HepG2 (cell line): Measurements from ENCODE around the gene PIGZ.

ENCODE experiments used
- DPF2 ChIP-seq: sonication (generic); formaldehyde crosslinking; IDR thresholded peaks from 2 replicates; pipeline ENCODE4 v1.4.0; 2020; ENCODE audit warnings: mild to moderate bottlenecking, low read depth, missing genetic modification reagents, borderline replicate concordance
- GATA4 ChIP-seq: sonication (generic); IDR thresholded peaks from 2 replicates; pipeline ENCODE4 v1.6.1; 2016; ENCODE audit warnings: antibody characterized with exemption, low read depth, borderline replicate concordance
- MBD4 ChIP-seq: IDR thresholded peaks from 2 replicates; pipeline ENCODE4 v1.6.1; 2012; ENCODE audit warnings: low read length, inconsistent platforms, borderline replicate concordance
- NCOA5 ChIP-seq: sonication (generic); formaldehyde crosslinking; IDR thresholded peaks from 2 replicates; pipeline ENCODE4 v1.4.0; 2020; ENCODE audit warnings: missing genetic modification reagents
- POLR2AphosphoS5 ChIP-seq: IDR thresholded peaks from 2 replicates; pipeline ENCODE4 v1.6.1; 2012; ENCODE audit warnings: low read depth, low read length
- SOX6 ChIP-seq, 2 experiments: fragments of 450-650 bp in 1 of 2; sonication (generic) in 1 of 2; formaldehyde crosslinking in 1 of 2; IDR thresholded peaks; 2 replicates each; pipeline versions ENCODE4 v1.4.0 to v1.6.1; 2017 to 2020; ENCODE audit warnings: antibody characterized with exemption in 1 of 2, mild to moderate bottlenecking in 1 of 2, missing genetic modification reagents in 1 of 2
- STAG1 ChIP-seq: sonication (generic); formaldehyde crosslinking; IDR thresholded peaks from 2 replicates; pipeline ENCODE4 v1.4.0; 2020; ENCODE audit warnings: missing genetic modification reagents
- ZBTB7A ChIP-seq: sonication (generic); formaldehyde crosslinking; IDR thresholded peaks from 2 replicates; pipeline ENCODE4 v1.8.0; 2022; ENCODE audit warnings: mild to moderate bottlenecking, missing genetic modification reagents
- ZNF350 ChIP-seq: sonication (generic); formaldehyde crosslinking; IDR thresholded peaks from 2 replicates; pipeline ENCODE4 v1.4.0; 2020; ENCODE audit warnings: mild to moderate bottlenecking, low read depth, missing genetic modification reagents, borderline replicate concordance
- TF ChIP-seq, protein P1 (sequence below), 2 experiments: IDR thresholded peaks; 2 replicates each; pipeline ENCODE4 v1.6.1; 2011 to 2012; ENCODE audit warnings: low read length in 2 of 2, borderline replicate concordance in 1 of 2, low read depth in 1 of 2, mild to moderate bottlenecking in 1 of 2, moderate library complexity in 1 of 2
- TF ChIP-seq, protein P2 (sequence below): sonication (generic); formaldehyde crosslinking; IDR thresholded peaks from 2 replicates; pipeline ENCODE4 v1.4.0; 2020; ENCODE audit warnings: missing genetic modification reagents

DNA sequence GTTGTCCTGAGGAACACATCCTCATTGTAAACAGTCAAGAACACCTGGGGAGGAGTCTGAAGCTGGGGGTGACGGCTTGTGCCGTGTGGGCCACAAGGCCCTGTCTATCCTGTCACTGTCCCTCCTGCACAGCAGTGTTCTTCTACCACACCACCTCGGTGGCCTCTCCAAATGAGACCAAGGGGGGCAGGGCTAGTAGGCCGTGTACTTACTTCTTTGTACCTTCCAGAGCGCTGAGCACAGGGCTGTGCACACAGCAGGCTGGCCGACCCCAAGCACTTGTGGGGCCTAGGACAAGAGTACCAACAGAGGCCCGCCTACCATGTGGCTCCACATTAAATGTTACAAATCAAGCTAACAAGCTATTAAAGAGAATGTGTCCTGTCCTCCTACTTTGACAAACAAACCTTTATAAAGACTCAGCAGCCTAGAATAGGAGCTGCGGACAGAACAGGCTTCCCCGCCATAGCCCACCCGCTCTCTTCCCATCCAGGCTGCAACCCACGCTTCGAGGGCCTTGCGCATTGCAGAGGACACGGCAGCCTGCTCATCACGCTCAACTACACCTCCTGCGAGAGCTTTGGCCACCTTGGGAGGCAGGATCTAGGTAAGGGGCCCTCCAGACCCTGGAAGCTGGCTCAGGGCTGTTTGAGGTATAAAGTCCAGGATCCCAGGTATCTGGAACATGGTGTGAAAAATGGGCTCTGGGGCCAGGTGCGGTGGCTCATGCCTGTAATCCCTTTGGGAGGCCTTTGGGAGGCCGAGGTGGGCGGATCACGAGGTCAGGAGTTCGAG is 30.5 kb upstream of the PIGZ start:
- TF ChIP-seq POLR2AphosphoS5 (no peak), ZNF350 (CRISPR knock-in tag) (no peak), MBD4 (no peak), STAG1 (no peak), SOX6 (IDR thresholded peaks at IDR 0.05) (no peak), SOX6 (CRISPR knock-in tag; IDR thresholded peaks at IDR 0.05) (no peak), NCOA5 (CRISPR knock-in tag) (no peak), GATA4 (no peak), ZBTB7A (no peak), DPF2 (no peak)
- TF ChIP-seq, protein P1, sequence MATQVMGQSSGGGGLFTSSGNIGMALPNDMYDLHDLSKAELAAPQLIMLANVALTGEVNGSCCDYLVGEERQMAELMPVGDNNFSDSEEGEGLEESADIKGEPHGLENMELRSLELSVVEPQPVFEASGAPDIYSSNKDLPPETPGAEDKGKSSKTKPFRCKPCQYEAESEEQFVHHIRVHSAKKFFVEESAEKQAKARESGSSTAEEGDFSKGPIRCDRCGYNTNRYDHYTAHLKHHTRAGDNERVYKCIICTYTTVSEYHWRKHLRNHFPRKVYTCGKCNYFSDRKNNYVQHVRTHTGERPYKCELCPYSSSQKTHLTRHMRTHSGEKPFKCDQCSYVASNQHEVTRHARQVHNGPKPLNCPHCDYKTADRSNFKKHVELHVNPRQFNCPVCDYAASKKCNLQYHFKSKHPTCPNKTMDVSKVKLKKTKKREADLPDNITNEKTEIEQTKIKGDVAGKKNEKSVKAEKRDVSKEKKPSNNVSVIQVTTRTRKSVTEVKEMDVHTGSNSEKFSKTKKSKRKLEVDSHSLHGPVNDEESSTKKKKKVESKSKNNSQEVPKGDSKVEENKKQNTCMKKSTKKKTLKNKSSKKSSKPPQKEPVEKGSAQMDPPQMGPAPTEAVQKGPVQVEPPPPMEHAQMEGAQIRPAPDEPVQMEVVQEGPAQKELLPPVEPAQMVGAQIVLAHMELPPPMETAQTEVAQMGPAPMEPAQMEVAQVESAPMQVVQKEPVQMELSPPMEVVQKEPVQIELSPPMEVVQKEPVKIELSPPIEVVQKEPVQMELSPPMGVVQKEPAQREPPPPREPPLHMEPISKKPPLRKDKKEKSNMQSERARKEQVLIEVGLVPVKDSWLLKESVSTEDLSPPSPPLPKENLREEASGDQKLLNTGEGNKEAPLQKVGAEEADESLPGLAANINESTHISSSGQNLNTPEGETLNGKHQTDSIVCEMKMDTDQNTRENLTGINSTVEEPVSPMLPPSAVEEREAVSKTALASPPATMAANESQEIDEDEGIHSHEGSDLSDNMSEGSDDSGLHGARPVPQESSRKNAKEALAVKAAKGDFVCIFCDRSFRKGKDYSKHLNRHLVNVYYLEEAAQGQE (IDR thresholded peaks at IDR 0.05; ENCODE audit: borderline replicate concordance in 1 of 2, low read depth in 1 of 2, low read length in 2 of 2): no peak
- TF ChIP-seq, protein P2, sequence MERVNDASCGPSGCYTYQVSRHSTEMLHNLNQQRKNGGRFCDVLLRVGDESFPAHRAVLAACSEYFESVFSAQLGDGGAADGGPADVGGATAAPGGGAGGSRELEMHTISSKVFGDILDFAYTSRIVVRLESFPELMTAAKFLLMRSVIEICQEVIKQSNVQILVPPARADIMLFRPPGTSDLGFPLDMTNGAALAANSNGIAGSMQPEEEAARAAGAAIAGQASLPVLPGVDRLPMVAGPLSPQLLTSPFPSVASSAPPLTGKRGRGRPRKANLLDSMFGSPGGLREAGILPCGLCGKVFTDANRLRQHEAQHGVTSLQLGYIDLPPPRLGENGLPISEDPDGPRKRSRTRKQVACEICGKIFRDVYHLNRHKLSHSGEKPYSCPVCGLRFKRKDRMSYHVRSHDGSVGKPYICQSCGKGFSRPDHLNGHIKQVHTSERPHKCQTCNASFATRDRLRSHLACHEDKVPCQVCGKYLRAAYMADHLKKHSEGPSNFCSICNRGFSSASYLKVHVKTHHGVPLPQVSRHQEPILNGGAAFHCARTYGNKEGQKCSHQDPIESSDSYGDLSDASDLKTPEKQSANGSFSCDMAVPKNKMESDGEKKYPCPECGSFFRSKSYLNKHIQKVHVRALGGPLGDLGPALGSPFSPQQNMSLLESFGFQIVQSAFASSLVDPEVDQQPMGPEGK (CRISPR knock-in tag): no peak
